NB4 (cell line): ENCODE data around the gene EPB41L3.

Experiments used
- CTCF ChIP-seq: IDR thresholded peaks from one replicate; pipeline ENCODE4 v1.5.1; 2012; ENCODE audit warnings: low read depth, low read length
- POLR2A ChIP-seq: IDR thresholded peaks from 2 replicates; pipeline ENCODE4 v1.6.1; 2011; ENCODE audit warnings: mild to moderate bottlenecking; ENCODE audit not compliant: insufficient read length; ENCODE audit errors: extremely low read depth
- TF ChIP-seq, protein P1 (sequence below): IDR thresholded peaks from 2 replicates; pipeline ENCODE4 v1.6.1; 2011; ENCODE audit warnings: low read depth, low read length

- TF ChIP-seq, protein P1, sequence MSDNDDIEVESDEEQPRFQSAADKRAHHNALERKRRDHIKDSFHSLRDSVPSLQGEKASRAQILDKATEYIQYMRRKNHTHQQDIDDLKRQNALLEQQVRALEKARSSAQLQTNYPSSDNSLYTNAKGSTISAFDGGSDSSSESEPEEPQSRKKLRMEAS = no peak
- TF ChIP-seq POLR2A = no peak
- no peak for TF ChIP-seq CTCF
These were observed 80.4 kb downstream of the EPB41L3 start for GRCh38 chr18:5463390-5463789.
